ENCODE results near the gene SLC9C2.
A peak's percentile ranks its signal among the peaks of the same experiment; 100 is the strongest.
"Not testable (repeated sequence)": the region's sequence is repeated elsewhere in the genome, so short reads cannot be mapped to it uniquely, and the experiment has no call there.

The SLC9C2 gene

GRCh38 chr1:173484276-173484675 lies 118.6 kb downstream of the SLC9C2 start:
- DNase-seq, result no peak

- no peak for DNase-seq
Observed at GRCh38 chr1:173482683-173483082, 120.2 kb downstream of the SLC9C2 start.

- DNase-seq, result no peak
Observed at GRCh38 chr1:173481195-173481772, 121.6 kb downstream of the SLC9C2 start.

GRCh38 chr1:173479649-173480048 lies 123.2 kb downstream of the SLC9C2 start:
- no peak for DNase-seq

GRCh38 chr1:173478094-173478674 lies 124.7 kb downstream of the SLC9C2 start:
- DNase-seq, result peak in 1 of 2 donors; percentile 23

- DNase-seq, result no peak
Observed at GRCh38 chr1:173477286-173478093, 125.4 kb downstream of the SLC9C2 start, which contains the start of gene PRDX6. Gene PRDX6, plus strand, starts transcription at chr1:173477335. Its CDS starts 63 bp downstream, at chr1:173477398.

GRCh38 chr1:173476665-173477285 lies 126.1 kb downstream of the SLC9C2 start:
- peak; percentile 92 to 94 for DNase-seq

- peak in 1 of 2 donors; percentile 54 for DNase-seq
Observed at GRCh38 chr1:173476197-173476664, 126.6 kb downstream of the SLC9C2 start.

- no peak for DNase-seq
Observed at GRCh38 chr1:173475564-173476196, 127.2 kb downstream of the SLC9C2 start.

GRCh38 chr1:173474780-173475421 lies 128.0 kb downstream of the SLC9C2 start:
- not testable (repeated sequence) for DNase-seq

- DNase-seq, result no peak
Observed at GRCh38 chr1:173474097-173474779, 128.6 kb downstream of the SLC9C2 start.

GRCh38 chr1:173473599-173474011 lies 129.3 kb downstream of the SLC9C2 start:
- DNase-seq, result no peak

- no peak for DNase-seq
Observed at GRCh38 chr1:173470608-173471007, 132.3 kb downstream of the SLC9C2 start.

GRCh38 chr1:173469656-173470055 lies 133.2 kb downstream of the SLC9C2 start:
- no peak for DNase-seq

- DNase-seq, result no peak
Observed at GRCh38 chr1:173467426-173467825, 135.4 kb downstream of the SLC9C2 start.

- not testable (repeated sequence) for DNase-seq
Observed at GRCh38 chr1:173464185-173464584, 138.7 kb downstream of the SLC9C2 start.

GRCh38 chr1:173462666-173463065 lies 140.2 kb downstream of the SLC9C2 start:
- DNase-seq, result not testable (repeated sequence)

GRCh38 chr1:173459885-173460284 lies 143.0 kb downstream of the SLC9C2 start:
- DNase-seq, result no peak

GRCh38 chr1:173454966-173455524 lies 147.8 kb downstream of the SLC9C2 start:
- no peak for DNase-seq

- DNase-seq, result no peak
Observed at GRCh38 chr1:173453982-173454381, 148.9 kb downstream of the SLC9C2 start.

- no peak for DNase-seq
Observed at GRCh38 chr1:173451981-173452380, 150.9 kb downstream of the SLC9C2 start.

Measured in hippocampal formation (tissue), 2 donors.